Measurements from ENCODE around the gene MYH8.

The MYH8 gene

GRCh38 chr17:10421900-10422542 is at the start of gene MYH8:
Gene MYH8 (minus strand): TSS chr17:10421950. CDS start chr17:10420227, 1,723 bp downstream.
- no peak for DNase-seq (ENCODE audit: low read depth)
- TF ChIP-seq, protein P1, sequence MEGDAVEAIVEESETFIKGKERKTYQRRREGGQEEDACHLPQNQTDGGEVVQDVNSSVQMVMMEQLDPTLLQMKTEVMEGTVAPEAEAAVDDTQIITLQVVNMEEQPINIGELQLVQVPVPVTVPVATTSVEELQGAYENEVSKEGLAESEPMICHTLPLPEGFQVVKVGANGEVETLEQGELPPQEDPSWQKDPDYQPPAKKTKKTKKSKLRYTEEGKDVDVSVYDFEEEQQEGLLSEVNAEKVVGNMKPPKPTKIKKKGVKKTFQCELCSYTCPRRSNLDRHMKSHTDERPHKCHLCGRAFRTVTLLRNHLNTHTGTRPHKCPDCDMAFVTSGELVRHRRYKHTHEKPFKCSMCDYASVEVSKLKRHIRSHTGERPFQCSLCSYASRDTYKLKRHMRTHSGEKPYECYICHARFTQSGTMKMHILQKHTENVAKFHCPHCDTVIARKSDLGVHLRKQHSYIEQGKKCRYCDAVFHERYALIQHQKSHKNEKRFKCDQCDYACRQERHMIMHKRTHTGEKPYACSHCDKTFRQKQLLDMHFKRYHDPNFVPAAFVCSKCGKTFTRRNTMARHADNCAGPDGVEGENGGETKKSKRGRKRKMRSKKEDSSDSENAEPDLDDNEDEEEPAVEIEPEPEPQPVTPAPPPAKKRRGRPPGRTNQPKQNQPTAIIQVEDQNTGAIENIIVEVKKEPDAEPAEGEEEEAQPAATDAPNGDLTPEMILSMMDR (IDR thresholded peaks at IDR 0.05; ENCODE audit: insufficient read depth, low read depth, low read length, missing control alignments): no peak
- H3K4me3 ChIP-seq (ENCODE audit: low read depth, low read length): no peak within 1 kb of the TSS

GRCh38 chr17:10469459-10469858 is 47.7 kb upstream of the MYH8 start, which contains the start of gene MYH4:
Gene MYH4 (minus strand): TSS chr17:10469559. CDS start chr17:10466745, 2,814 bp downstream.
- TF ChIP-seq, protein P1 (IDR thresholded peaks at IDR 0.05; ENCODE audit: insufficient read depth, low read depth, low read length, missing control alignments): no peak
- no peak within 1 kb of the TSS for H3K4me3 ChIP-seq (ENCODE audit: low read depth, low read length)
- DNase-seq (ENCODE audit: low read depth): no peak

GRCh38 chr17:10463402-10463801 is 41.7 kb upstream of the MYH8 start:
- no peak for DNase-seq (ENCODE audit: low read depth)
- TF ChIP-seq, protein P1 (IDR thresholded peaks at IDR 0.05; ENCODE audit: insufficient read depth, low read depth, low read length, missing control alignments): no peak
- H3K4me3 ChIP-seq (ENCODE audit: low read depth, low read length): no peak overlapping the region

DNA sequence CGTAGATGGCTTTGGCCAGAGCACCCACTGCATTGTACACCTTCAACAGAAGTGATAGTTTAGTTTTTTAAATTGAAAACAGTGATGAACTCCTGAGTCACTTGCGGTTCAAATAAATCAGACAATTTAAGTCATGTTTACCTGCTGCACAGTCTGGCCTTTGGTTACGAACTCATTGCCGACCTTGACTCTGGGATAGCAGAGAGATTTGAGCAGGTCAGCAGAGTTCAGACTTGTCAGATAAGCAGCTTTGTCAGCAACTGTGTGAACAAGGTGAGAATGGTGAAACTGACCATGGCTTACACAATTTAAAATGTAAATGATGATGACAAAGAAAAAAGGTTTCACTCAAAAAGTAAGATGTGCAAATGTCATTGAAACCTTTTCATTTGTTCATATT is 38.3 kb upstream of the MYH8 start:
- no peak for DNase-seq (ENCODE audit: low read depth)
- no peak overlapping the region for H3K4me3 ChIP-seq (ENCODE audit: low read depth, low read length)
- TF ChIP-seq, protein P1 (IDR thresholded peaks at IDR 0.05; ENCODE audit: insufficient read depth, low read depth, low read length, missing control alignments): no peak

DNA sequence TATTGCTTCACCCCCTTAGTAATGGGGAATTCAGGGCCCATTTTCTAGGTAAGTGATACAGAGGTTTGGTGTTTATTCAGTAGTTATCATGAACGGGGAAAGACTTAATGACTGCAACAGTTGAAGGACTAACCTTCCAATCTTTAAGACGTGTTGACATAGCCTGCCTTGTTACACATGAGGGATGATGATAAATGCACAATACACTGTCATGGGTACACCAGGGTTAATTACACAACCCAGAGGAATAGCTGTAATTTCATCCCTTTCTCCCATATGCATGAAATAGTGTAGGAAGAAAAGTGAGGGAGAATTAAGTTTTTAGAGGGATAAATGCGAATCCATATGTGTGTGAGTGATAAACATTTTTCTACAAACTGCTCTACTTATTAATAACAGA is 37.0 kb upstream of the MYH8 start:
- H3K4me3 ChIP-seq (ENCODE audit: low read depth, low read length): no peak overlapping the region
- DNase-seq (ENCODE audit: low read depth): no peak
- TF ChIP-seq, protein P1 (IDR thresholded peaks at IDR 0.05; ENCODE audit: insufficient read depth, low read depth, low read length, missing control alignments): no peak

DNA sequence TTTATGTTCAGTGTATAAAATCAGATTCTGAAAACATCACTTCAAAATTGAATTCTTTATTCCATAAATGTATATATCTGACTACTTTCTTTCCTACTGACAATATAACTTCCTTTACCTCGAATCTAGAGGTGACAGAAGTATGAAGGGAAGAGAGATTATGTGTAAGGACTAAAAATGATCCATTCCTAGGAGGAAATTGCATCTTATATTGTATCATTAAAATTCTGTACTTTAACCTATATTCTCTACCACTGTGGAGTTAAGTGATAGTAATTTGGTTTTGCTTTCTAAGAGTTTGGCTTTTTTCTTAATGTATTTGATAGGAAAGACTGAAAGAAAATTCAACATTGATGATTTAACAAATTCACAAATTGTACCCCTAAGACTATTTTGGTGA is 36.2 kb upstream of the MYH8 start:
- DNase-seq (ENCODE audit: low read depth): no peak
- H3K4me3 ChIP-seq (ENCODE audit: low read depth, low read length): no peak overlapping the region
- TF ChIP-seq, protein P1 (IDR thresholded peaks at IDR 0.05; ENCODE audit: insufficient read depth, low read depth, low read length, missing control alignments): no peak

All from GM12865 (cell line).